Non-pigmented ciliary epithelial cell (primary cell): Measurements from ENCODE around the gene YES1.

Source experiments
- DNase-seq: peaks from one replicate; pipeline ENCODE4 v3.0.0-alpha.2; 2010; ENCODE audit warnings: low read depth

Gene YES1

DNA sequence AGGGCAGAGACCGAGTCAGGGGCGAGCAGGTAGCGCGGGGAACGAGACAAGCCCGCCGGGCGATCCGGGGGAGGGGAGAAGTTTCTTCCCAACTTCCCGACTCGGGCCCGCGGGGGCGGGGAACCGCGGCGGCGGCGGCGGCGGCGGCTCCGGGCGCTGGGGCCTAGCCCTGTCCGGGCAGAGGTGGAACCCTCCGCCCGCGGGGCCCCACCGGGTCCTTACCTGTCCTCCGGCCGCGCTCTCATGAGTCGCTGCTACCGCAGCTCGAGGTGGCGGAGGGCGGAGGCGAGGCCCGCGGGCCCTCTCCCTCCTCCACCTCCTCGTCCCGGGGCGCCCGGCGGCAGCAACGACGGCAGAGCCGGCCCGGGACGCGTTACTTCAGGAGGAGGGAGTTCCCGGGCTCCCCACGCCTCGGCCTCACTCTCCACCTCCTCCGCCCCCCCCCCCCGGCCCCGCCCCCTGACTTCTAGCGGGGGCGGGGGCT is at the start of gene YES1:
Gene YES1, minus strand, starts transcription at position 351 of the 484 bp plus-strand sequence. CDS start 55,415 bp downstream, outside the sequence.
- DNase-seq: no peak

DNA sequence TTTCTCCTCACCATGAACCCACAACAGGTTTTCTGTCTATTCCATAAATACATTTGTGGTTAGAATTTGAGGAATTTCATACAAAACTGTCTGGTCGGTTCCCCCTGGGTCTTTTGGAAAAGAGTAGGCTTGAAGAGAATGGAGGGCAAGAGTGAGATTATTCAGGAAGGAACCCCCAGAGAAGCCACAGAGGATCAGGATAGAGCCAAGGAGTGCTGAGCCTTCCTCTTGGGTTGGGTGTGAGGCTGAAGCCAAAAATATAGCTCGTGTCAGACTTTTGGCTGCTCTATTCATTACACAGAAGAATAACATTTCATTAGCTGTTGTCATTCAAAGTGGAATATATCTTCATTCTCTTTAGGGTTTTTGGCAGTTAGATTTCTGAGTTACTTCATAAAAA is 45.9 kb upstream of the YES1 start:
- no peak for DNase-seq

DNA sequence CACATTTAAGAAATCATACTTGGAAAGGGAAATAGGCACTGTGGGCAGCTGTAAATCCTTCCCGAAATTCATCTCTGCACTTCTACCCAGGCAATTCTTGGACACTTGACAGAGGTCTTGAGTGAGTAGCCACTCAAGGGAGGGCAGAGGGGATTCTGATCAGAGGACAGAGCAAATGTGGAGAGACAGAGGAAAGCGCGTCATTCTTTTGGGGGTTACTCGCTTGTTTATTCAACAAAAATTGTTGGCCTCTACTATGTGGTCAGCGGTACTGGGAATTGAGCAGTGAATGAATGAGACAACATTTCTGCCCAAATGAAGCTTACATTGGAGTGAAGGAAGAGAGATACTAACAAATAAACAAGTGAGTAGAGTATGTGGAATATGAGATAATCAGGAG is 41.4 kb upstream of the YES1 start:
- DNase-seq: no peak

DNA sequence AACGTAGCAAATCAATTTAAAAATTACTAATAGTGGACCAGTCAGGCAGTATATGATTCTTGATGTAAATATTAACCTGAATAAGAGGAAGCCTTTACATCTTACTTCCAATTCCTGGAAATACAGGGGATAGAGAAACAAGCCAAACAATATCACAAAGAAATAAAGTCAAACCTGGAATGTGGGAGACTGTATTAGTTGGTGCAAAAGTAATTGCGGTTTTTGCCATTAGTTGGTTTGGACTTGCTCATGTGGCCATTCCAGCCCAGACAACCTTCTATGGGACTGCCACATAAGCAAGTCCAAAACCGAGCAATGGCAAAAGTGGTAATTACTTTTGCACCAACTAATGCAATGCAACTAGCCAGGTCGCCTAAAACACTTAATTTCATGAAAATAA is 38.9 kb upstream of the YES1 start:
- no peak for DNase-seq

DNA sequence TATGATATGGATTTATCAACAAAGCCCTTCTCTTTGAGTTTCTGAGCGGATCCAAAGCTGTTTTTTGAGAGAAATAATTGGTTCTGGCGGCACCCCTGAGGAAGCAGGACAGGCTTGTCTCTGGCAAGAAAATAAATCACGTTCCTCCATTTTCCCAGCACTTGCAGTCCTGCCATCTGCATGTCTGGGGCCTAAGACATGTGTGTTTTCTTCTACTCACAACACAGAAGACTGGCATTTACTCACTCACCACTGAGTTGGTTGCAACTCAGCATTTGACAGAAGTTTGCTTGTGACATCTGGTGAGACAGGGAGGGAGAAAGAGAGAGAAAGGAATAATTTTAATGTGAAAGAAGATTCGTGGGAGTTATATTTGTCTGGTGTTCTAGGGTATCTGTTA is 37.0 kb upstream of the YES1 start:
- no peak for DNase-seq

DNA sequence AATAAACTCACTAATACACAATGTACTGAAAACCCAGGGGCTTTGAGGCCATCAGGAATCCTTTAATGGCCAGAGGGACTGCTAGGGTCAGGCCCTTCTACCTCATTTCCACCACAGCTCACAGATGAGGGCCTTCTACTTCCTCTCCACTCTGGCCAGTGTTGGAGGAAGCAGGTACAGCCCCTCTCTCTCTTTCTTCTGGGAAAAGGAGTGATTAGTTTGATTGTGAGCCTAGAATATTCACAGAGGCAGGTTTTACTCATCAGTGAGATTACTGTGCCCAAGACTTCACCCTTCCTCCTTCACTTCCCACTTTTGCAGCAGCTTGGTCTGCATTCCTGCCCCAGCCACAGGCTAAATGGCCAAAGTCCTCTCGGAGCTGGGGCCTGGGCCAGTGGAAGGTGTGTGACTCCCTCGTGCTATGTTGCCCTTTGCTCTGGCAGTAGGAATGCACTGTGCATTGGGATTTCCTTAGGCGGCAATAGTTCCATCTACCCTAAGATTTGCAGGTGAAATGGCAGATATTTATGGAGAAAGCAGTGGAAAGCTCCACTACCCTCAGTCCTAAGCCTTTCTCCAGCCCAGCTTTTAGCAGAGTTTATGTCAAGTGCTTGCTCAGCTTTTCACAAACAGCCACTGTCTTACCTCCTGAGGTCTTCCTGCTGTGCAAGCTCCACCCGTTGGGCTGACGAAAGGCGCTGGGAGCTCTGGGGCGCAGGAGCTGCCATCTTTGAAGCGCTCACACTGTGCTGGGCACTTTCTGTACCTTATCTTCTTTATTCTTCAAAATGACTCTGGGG is 36.2 kb upstream of the YES1 start:
- DNase-seq: no peak

DNA sequence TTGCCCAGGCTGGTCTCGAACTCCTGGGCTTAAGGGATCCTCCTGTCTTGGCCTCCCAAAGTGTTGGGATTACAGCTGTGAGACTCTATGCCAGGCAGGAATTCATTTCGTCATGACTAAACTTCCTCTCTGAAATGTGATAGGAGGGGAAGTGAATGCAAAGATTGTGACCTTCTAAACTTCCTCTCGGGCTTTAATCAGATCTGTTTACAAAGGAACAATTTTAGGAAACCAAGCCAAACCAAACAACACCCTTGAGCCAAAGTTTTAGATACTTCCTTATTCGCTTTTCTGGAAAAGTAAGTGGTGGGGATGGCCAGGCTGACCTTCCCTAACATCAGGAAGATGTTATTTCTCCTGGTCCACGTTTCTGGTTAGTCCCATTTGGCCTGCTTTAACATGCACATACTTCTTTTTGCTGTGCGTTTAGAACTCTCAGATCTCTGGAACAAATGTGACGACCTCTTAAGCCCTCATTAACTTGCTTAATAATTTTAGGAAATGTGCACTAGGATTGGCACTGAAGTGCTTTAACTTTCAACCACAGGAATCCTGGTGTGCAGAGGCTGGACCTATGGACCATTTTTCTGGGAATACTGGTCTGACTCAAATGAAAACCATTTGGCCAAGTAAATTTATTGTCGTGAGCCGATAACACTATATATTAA is 33.2 kb upstream of the YES1 start:
- peak; percentile 34 for DNase-seq

DNA sequence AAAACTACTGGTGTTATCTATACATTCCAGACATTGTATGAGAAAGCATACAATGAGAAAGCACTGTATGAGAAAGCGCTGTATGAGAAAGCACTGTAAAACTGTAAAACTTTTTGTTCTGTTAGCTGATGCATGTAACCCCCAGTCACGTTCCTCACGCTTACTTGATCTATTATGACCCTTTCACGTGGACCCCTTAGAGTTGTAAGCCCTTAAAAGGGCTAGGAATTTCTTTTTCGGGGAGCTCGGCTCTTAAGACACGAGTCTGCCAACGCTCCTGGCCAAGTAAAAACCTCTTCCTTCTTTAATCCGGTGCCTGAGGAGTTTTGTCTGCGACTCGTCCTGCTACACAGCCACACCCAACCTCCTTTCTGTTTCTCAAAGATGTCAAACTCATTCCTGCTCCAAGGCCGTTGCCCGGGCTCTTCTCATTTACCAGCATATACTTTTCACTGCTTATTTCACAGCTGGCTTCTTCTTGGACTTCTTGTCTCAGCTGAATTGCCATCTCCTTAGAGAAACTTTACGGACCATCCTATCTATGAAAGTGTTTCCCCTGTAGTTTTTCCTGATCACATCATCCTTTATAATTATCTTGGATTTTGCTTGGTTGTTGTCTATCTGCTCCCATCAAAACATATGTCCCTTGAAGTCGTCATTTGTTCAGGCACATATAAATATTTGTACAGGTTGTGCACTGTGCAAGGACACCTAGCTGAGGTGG is 29.8 kb upstream of the YES1 start:
- DNase-seq: no peak

DNA sequence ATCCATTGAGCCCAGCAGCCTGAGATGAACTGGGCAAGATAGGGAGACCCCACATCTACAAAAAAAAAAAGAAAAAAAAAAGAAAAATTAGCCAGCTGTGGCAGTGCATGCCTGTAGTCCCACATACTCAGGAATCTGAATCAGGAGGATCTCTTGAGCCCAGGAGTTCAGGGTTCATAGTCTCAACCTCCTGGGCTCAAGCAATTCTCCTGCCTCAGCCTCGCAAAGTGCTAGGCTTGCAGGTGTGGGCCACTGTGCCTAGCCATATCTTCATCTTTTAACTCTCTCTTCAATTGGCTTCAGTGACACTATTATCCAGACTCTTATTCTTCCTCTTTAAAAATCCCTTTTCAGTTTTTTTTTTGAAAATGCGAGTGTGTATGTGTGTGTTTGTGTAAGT is 28.5 kb upstream of the YES1 start:
- DNase-seq: no peak

DNA sequence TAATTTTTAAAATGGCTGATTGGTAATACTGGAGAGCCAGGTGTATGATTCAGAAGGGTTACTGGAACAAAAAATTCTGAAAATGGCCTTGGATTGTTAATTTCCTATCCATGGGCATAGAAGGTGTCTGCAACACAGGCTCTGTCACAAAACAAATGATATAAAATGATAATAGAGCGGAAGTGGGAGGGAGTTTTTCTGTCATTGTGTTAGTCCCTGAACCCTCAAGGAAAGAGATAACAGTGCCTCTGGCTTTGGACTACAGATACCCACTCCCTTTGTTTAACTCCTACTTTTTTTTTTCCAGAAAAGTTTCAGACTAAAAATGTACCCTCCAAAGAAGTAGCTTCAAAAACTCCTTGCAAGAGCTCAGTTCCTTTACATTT is 28.0 kb upstream of the YES1 start:
- no peak for DNase-seq

DNA sequence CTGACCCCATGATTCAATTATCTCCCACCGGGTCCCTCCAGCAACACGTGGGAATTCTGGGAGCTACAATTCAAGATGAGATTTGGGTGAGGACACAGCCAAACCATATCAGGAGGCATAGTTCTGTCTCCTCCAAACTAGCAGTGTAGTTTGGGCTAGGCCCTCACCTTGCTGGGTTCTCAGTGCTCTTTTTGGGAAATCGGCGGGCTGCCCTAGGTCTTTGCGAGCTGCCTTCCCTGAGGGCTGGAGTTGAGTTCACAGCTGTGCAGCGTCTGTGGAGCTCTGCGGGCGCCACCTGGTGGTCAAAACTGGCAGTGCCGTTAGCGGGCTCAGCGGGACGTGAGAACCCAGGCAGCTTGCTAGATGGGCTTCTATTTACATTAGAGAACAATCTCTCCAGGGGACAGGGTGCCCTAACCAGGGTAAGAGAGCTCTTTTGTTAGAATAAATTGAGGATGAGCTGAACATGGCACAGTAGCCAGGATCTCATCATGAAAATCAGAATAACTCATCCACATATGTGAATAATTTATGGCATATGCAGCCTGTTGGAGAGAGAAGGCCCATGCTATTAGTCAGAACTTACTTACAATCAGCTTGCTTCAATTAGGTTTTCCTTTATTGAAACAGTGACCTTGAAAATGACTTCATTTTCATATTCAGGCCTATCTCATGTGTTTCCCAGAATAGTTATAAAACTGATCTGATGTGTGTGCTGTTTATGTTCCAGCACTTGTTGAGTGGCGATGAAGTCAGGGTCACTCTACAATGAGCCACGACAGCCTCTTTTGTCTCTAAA is 27.4 kb upstream of the YES1 start:
- peak; percentile 27 for DNase-seq

DNA sequence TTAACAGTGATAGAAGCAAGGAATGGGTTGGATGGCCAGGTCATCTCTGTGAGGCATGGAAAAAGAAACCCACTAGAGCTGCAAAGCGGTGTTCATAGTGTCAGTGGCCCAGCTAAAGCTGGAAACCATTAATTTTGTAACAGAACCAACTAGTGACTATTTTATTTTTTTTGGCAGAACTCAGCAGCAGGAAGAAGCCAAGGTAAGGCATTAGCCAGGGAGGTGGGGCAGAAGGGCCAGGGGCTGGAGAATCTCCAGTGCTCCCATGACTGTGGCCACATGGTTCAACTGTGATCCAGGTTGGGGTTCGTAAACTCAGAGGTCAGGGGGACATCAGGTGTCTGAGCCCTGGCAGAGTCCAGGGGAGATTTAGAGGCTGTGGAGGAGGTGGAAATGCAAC is 25.9 kb upstream of the YES1 start:
- no peak for DNase-seq

DNA sequence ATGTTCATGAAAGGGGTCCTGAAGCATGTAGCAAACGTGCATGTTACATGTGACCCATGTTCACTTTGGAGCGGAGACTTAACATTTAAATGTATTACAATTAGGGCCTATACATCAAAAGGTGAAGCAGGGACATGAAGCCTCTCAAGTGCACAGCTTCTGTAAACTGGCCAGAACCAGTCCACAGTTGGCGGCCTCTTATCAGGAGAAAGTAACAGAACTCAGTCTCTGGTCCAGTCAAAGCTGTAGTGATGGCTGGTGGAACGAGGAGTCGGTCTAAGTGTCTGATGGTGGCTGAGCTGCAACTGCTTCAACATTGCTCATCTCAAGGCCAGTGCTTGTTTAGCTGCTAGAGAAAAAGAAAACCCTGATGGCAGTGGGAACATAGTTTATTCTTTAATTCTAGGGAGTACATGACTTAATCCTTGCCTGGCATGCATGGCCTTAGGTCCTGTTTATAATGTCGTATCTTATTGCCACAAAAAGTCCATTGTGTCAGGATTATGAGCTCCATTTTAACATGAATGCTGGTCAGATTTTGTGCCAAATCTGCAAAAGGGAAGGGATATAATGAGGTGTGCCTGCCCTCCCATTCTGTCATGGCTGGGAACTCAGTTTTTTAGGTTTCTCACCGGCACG is 22.2 kb upstream of the YES1 start:
- no peak for DNase-seq

DNA sequence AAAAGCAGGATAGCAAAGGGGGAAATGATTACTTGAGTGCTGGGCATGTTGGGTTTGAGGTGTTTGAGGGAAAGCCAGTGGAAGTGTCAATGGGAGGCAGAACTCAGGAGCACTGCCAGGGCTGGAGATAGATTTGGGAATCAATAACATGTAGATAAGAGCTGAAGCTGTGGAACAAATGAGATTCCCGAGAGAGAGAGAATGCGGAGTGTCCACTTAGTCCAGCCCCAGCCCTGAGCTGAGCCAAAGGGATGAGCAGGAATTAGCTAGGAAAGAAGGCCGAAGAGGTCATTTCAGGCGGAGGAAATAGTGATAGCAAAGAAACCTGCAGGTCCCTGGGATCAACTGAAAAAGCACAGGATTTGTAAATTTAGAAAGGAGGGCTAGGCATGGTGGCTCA is 21.2 kb upstream of the YES1 start:
- DNase-seq: no peak

DNA sequence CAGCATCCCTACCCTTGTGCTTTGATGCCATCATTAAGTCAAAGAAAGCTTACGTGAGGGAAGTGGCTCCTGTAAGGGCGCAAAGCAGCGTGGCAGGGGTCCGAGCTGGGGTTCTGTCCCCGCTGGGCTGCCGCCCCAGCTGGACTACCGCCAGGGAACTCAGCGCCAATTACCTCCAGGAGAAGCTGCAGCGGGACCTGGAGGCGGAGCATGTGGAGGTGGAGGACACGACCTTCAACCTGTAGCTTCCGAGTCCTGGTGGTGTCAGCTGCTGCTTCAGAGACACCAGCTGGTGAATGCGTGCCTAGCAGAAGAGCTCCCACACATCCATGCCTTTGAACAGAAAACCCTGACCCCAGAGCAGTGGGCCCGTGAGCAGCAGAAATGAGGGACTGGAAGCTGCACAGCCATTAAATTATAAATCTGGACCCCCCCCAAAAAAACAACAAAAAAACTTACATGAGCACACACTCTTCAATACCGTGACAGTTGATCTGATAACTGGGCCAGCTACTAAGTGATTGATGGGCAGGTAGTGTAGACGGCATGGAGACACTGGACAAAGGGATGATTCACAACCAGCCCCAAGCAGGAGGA is 20.1 kb upstream of the YES1 start:
- no peak for DNase-seq

DNA sequence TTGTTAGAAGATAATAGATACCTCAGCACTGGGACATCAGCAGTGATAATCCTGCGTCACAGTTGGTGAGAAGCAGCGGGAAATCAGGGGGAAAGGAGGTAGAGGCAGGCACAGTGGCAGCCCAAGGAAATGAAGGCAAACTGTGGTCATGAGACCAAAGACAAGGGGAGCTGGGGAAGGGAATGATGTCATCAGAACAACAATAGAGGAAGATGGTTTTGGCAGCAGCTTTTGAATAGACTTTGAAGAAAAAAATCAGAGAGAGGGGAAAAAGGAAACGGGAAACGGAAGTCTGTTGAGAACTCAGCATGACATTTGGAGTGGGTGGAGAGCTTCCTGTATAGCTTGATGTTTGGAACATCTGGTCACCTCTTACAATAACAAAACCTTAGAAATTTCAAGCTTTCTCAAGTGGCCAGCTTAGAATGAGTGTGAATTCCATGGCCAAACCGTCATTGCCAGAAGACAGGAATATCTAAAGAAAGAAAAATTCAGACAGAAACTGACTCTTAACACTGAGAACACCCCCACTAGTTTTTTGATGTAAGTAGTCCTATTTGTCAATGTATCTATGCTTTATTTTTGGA is 18.4 kb upstream of the YES1 start:
- DNase-seq: no peak

DNA sequence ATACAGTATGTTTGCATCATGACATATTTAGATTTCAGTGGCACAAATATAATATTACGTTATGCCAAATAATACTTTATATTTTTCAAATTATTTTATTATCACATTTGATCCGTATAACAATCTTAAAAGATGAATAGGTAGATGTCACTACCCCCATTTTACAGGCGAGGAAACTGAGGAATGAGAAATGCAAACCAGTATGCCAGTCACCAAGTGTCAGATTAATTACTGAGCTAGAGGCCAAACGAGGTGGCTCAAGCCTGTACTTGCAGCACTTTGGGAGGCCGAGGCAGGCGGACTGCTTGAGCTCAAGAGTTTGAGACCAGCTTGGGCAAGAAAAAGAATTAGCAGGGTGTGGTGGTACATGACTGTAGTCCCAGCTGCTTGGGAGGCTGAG is 17.4 kb upstream of the YES1 start:
- DNase-seq: no peak

DNA sequence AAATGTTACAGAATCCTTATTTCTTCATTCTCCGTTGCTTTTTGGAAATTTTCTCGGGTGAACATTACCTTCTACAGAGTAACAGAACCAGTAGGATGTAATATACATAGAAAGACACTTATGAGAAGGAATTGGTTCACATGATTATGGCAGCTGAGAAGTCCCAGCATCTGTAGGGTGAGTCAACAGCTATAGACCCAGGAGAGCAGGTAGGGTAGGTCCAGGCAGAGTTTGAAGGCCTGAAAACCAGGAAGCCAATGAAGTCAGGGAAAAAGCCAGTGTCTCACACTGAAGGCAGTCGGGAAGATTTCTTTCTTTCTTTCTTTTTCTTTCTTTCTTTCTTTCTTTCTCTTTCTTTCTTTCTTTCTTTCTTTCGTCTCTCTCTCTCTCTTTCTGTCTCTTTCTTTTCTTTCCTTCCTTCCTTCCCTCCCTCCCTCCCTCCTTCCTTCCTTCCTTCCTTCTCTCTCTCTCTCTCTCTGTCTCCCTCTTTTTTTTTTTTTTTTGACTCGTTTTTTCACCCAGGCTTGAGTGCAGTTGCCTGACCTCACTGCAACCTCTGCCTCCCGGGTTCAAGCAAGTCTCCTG is 15.1 kb upstream of the YES1 start:
- no peak for DNase-seq

DNA sequence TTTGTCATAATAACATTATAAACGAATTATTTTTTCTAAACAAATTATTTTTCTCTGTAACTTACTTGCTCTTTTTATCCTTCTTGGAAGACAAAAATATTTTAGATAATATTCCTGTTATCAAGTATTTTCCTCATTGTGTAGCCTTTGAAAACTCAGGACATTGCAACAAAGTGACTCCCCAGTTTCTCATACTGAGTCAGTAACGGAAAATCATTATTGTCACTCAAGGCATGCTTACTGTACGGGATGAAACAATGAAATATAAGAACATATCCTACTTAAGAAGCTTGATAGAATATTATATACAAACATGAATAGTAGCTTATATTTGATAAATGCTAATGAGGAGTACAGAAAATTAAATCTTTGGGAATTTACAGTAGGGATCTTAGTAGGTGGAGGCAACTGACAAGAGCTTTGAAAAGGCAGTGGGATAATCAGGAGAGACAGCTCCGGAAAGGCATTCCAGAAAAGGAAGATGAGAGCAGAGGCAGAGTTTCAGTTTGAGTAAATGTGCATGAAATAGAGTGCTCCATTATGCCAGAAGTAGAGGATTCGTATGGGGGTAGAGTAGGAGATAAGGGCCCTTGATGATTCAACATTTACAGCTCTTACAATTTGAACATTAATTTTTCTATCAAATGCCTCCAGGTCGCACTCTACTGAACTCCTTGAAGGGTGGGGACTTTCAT is 14.0 kb upstream of the YES1 start:
- DNase-seq: no peak

DNA sequence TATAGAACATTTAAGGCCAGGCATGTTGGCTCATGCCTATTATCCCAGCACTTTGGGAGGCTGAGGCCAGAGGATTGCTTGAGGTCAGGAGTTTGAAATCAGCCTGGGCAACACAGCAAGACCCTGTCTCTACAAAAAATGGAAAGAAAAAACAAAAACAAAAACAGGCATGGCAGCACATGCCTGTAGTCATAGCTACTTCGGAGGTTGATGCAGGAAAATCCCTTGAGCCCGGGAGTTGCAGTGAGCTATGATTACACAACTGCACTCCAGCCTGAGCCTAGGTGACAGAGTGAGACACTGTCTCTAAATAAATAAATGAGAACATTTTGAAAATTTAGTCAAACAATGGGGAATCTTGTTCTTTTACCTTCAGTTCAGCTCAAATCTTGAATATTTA is 12.1 kb upstream of the YES1 start:
- DNase-seq: no peak
